Stimulated activated effector memory CD8-positive, alpha-beta T cell treated with anti-CD3 and anti-CD28 coated beads, Interleukin-12 subunit alpha, Interleukin-12 subunit beta, amount 100 ng/mL, for 72 hours (primary cell): ENCODE results near the gene TBXA2R.

Experiments used
- ATAC-seq: fragments of 150-1000 bp; cut with Tn5 transposase; 2 replicates; pipeline ENCODE4 v1.10.0; 2021
- DNase-seq, 2 donors: peaks; one replicate each; pipeline ENCODE4 v3.0.0; 2021 to 2022; ENCODE audit warnings: low spot score in 2 of 2
- H3K27ac Mint-ChIP-seq: one replicate; pipeline ENCODE4 v1.8.0; 2022; ENCODE audit warnings: mild to moderate bottlenecking, mixed read lengths
- H3K36me3 Mint-ChIP-seq: one replicate; pipeline ENCODE4 v1.8.0; 2022; ENCODE audit warnings: mild to moderate bottlenecking, mixed read lengths
- H3K4me1 Mint-ChIP-seq: one replicate; pipeline ENCODE4 v1.8.0; 2022; ENCODE audit warnings: mixed read lengths
- H3K4me3 Mint-ChIP-seq: one replicate; pipeline ENCODE4 v1.8.0; 2022; ENCODE audit warnings: mild to moderate bottlenecking, mixed read lengths
- H3K9me3 Mint-ChIP-seq: one replicate; pipeline ENCODE4 v1.8.0; 2022; ENCODE audit warnings: mixed read lengths

TBXA2R gene

GRCh38 chr19:3618144-3618810 is 11.6 kb upstream of the TBXA2R start:
- DNase-seq = peak; percentile 58 to 78

DNA sequence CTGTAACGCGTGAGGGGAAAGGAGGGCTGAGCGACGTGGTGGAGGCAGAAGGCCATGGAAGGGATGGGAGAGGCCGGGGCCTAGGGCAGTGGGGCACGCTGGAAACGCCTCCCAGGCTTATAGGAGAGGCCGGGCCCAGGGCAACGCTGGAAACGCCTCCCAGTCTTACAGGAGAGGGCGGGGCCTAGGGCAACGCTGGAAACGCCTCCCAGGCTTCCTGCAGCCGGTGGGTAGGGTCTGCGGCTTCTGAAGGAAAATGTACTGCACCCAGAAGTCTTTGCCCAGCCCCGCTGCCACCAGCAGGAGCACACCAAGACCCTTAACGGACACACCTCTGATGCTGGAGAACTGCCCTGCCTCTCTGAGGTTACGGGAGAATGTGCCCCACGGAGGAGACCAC is 10.8 kb upstream of the TBXA2R start:
- peaks cover 5% of the 10 kb centered on the region for H3K4me1 Mint-ChIP-seq
- no peak overlapping the region for H3K27ac Mint-ChIP-seq
- ATAC-seq (no peak), DNase-seq (no peak)
- H3K4me3 Mint-ChIP-seq = no peak overlapping the region
- H3K9me3 Mint-ChIP-seq = no peaks in the 10 kb centered on the region
- H3K36me3 Mint-ChIP-seq = peaks cover 26% of the 10 kb centered on the region

More at GRCh38 chr19:3618144-3618810, 11.6 kb upstream of the TBXA2R start:
- H3K4me1 Mint-ChIP-seq = peaks cover 7% of the 10 kb centered on the region
- no peak overlapping the region for H3K27ac Mint-ChIP-seq
- H3K9me3 Mint-ChIP-seq = no peaks in the 10 kb centered on the region
- no peak overlapping the region for H3K4me3 Mint-ChIP-seq
- peak; percentile 73 for ATAC-seq
- H3K36me3 Mint-ChIP-seq = peaks cover 34% of the 10 kb centered on the region

GRCh38 chr19:3615524-3616135 is 9.0 kb upstream of the TBXA2R start:
- DNase-seq (no peak), ATAC-seq (no peak)
- no peaks in the 10 kb centered on the region for H3K4me1 Mint-ChIP-seq
- peak overlapping the region; percentile 64 for H3K27ac Mint-ChIP-seq
- H3K4me3 Mint-ChIP-seq = no peak overlapping the region
- no peaks in the 10 kb centered on the region for H3K9me3 Mint-ChIP-seq
- H3K36me3 Mint-ChIP-seq = peaks cover 25% of the 10 kb centered on the region

GRCh38 chr19:3614858-3615505 is 8.3 kb upstream of the TBXA2R start:
- H3K27ac Mint-ChIP-seq = peak overlapping the region; percentile 64
- no peak overlapping the region for H3K4me3 Mint-ChIP-seq
- H3K4me1 Mint-ChIP-seq = no peaks in the 10 kb centered on the region
- H3K36me3 Mint-ChIP-seq = peaks cover 28% of the 10 kb centered on the region
- ATAC-seq (no peak), DNase-seq (no peak)
- no peaks in the 10 kb centered on the region for H3K9me3 Mint-ChIP-seq

DNA sequence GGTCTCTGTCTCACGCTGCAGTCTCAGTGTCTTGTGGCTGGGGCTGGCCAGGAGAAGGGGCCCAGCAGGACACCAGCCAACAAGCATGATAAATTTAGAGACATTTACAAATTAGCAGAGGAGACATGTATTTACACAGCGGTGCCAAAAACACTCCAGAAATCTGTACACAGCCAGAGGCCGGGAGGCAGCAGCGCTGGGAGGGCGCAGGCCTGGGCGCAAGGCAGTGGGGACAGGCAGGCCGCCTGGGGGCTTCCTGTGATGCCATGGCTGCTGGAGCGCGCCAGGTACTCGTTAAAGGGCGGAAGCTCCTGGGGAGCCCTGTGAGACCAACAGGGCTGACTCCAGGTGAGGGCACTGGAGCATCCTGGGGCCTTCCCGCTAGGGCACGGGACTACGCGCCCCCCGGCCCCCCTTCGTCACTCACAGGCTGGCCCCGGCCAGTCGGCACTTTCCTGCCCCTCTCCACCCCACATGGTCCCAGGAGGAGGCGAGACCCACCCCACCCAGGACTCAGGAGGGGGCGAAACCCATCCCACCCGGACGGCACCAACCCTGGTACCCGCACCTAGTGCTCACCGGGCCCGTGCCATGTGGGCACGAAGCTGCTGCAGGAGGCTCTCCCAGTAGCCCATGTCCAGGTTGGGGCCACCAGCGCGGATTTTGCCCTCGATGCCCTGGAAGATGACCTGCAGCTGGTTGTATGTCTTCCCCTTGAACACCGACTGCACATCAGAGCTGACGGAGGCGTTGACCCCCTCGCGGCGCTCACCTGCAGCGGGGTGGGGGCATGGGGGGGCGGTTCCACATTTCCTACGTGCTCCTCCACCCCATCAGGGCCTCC is 7.4 kb upstream of the TBXA2R start:
- Mint-ChIP-seq H3K4me1 (no peaks in the 10 kb centered on the region), H3K9me3 (no peaks in the 10 kb centered on the region), H3K4me3 (no peak overlapping the region), H3K27ac (no peak overlapping the region), H3K36me3 (peaks cover 29% of the 10 kb centered on the region)
- no peak for DNase-seq
- no peak for ATAC-seq

- H3K27ac Mint-ChIP-seq = no peak overlapping the region
- no peak for ATAC-seq
- H3K4me1 Mint-ChIP-seq = peaks cover 3% of the 10 kb centered on the region
- H3K9me3 Mint-ChIP-seq = no peaks in the 10 kb centered on the region
- H3K4me3 Mint-ChIP-seq = no peak overlapping the region
- H3K36me3 Mint-ChIP-seq = peaks cover 29% of the 10 kb centered on the region
- no peak for DNase-seq
These were observed 6.4 kb upstream of the TBXA2R start for GRCh38 chr19:3612901-3613741.

DNA sequence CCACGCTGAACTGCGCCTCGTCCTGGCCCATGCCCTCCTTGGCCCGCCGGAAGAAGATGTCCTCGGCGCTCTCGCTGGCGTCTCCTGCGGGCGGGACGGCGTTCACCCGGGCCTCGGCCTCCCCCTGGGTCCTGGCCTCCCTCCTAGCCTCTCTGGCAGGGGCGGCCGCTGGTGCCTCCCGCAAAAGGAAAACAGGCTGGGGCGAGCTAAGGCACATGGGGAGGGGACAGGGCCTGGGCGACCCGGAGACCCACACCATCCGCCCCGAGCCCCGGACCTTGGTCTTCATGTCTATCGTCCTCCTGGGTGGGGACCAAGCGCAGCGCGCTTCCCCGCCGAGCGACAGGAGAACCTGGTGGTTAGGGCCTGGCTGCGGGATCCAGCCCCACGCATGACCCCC is 5.7 kb upstream of the TBXA2R start:
- DNase-seq (no peak), ATAC-seq (no peak)
- H3K9me3 Mint-ChIP-seq = no peaks in the 10 kb centered on the region
- peaks cover 10% of the 10 kb centered on the region for H3K4me1 Mint-ChIP-seq
- H3K36me3 Mint-ChIP-seq = peaks cover 24% of the 10 kb centered on the region
- no peak overlapping the region for H3K27ac Mint-ChIP-seq
- no peak overlapping the region for H3K4me3 Mint-ChIP-seq

DNA sequence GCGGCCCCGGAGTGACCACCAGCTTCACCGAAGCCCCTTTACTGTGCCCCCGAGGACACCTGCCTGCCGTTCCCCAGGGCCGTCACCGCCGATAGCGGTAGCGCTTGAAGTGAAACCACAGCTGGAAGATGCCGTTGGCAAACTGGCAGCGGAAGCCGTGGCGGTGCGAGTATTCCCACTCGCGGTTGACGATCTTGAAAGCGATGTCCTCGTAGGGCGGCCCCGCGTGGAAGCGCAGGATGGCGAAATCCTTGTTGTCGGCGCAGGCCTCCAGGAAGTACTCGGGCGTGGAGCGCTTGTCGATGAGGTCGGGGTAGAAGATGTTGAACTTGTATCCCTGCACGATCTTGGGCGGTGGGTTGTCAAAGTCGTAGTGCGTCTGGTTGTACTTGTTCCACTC is 5.2 kb upstream of the TBXA2R start:
- DNase-seq (no peak), ATAC-seq (no peak)
- H3K9me3 Mint-ChIP-seq = no peaks in the 10 kb centered on the region
- H3K4me3 Mint-ChIP-seq = no peak overlapping the region
- peaks cover 10% of the 10 kb centered on the region for H3K4me1 Mint-ChIP-seq
- H3K36me3 Mint-ChIP-seq = peaks cover 19% of the 10 kb centered on the region
- no peak overlapping the region for H3K27ac Mint-ChIP-seq

DNA sequence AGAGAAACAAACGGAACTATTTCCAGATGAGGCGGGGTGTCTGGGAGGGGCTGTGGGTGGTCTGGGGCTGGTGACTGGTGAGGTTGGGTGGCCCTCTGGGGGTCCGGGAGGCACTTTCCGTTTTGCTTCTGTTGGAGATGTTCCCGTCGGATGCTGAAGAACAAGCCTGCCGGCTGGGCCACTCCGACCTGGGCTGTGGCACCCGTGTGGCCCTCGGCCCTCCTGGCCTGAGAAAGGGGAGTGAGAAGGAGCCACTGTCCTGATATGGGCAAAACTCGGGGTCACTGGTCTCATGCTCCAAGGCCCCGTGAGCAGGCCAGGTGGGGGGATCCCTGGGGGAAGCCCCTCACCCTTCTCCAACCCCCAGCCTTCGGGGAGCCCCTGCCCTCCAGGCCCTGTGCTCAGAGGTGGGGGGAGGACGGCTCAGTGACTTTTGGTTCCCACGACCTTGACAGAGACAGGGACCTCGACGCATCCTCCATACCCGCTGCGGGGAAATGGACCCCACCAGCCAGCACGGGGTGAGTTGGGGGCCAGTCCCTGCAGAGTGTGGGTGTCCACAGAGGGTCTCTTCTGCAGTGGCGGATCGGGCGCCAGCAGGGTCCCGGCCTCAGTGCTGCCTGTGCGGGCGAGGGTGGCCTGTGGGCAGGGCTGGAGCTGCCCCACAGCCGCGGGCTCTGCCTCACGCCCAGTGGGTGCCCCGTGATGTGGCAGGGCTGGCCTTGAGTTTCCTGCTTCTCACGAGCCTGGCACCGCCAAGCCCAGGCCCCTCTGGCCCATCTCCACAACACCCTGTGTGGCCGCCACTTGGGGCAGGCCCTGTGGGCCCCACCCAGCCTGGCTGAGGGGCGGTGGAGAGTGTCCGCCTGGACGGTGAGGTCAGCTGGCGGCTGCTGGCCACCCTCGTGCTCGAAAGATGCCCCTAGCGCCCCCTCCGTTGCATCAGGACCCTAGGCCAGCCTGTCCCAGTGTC is 4.4 kb upstream of the TBXA2R start:
- no peak for ATAC-seq

DNA sequence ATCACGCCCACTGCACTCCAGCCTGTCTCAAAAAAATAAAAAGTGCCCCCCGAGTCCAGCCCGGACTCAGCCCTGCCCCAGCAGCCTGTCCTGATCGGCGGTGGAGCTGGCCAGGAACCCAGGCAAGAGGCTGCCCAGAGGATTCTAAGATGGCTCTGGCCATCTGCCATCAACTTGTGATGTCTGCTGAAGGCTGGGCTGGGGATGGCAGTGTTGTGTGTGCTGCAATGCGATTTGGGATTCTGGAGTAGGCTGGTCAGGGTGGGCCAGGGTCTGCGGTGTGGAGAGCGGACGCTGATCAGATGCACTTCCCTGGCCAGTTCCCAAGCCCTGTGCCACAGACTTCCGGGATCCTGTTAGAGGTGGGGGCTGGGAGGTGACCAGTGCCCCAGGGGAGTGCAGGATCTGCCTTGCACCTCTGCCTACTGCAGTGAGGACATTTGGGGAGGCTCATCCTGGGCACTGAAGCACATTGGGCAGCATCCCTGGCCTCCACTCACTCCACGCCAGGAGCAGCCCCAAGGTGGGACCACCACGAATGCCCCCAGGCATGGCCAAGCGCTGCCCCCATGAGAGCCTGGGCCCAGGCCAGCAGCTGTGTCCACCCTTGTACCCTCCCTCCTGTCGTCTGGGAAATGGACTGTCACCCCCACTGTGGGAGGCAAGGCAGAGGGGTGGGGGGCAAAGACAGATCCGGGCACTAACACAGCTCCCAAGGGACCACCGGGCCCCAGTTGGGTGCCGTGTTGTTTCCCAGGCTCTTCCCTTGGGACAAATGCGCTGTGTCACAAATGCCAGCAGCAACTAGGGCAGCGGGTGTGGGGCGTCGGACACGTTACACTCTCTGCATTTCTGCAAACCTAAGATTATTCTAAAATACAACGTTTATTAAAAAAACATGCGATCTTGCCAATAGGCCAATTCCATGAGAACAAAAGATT is 3.4 kb upstream of the TBXA2R start:
- DNase-seq = no peak
- peaks cover 11% of the 10 kb centered on the region for H3K36me3 Mint-ChIP-seq
- no peak for ATAC-seq
- H3K27ac Mint-ChIP-seq = no peak overlapping the region
- H3K9me3 Mint-ChIP-seq = no peaks in the 10 kb centered on the region
- H3K4me3 Mint-ChIP-seq = no peak overlapping the region
- peaks cover 10% of the 10 kb centered on the region for H3K4me1 Mint-ChIP-seq

More for the DNA sequence above, 4.4 kb upstream of the TBXA2R start:
- Mint-ChIP-seq H3K4me3 (no peak overlapping the region), H3K27ac (no peak overlapping the region), H3K9me3 (no peaks in the 10 kb centered on the region), H3K4me1 (peaks cover 10% of the 10 kb centered on the region), H3K36me3 (peaks cover 11% of the 10 kb centered on the region)
- no peak for DNase-seq

DNA sequence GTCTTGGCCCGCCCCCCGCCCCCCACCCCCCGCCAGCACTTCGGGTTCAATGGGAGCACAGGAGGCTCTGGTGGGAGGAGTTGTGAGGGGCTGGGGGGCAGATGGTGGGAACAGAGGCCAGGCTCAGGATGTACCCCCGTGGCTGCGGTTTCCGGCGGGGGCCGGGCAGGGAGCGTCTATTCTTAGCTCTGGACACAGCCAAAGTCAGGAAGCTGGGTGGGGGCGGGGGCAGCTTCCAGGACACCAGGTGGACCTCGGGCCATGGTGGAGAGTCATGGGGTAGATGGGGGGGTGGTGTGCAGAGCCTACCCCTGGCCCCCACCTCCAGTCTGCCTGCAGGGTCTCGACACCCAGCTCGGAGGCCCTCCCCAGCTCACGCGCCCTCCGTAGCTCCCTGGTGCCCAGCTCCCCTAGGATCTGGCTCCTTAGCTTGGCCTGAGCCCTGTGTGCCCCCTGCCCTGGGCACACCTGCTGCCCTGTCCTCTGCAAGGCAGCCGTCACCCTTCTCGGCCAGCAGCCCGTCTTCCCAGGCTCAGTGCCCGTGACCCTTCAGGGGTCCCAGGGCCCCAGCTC is 2.2 kb upstream of the TBXA2R start:
- Mint-ChIP-seq H3K4me3 (no peak overlapping the region), H3K36me3 (peaks cover 11% of the 10 kb centered on the region), H3K4me1 (peaks cover 10% of the 10 kb centered on the region), H3K27ac (no peak overlapping the region), H3K9me3 (no peaks in the 10 kb centered on the region)
- no peak for DNase-seq
- no peak for ATAC-seq

DNA sequence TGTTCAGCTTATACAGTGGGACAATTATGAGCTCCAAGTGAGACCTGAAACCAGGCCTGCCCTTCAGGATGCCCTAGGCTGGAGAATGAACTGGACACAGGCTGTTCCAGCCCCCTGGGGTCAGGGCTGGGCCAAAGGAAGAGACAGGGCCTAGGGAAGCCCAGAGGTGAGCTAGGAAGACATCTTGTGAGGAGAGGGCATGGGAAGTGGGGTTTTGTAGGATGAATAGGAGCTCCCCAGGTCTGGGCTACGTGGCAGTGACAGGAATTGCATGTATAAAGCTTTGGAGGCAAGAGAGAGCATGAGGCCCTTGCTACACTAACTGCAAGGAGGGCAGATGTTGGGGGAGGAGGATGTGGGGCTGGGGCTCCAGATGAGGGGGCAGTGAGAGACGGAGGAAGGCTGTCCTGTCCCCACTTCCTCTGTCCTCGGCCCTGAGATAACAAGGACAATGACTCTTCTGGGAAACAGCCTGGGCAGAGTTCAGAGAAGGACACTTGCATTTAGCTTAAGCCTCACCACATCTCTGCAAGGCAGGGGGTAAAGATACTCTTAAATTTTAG is 1.5 kb upstream of the TBXA2R start:
- H3K4me1 Mint-ChIP-seq = peaks cover 10% of the 10 kb centered on the region
- no peak for ATAC-seq
- peak overlapping the region; percentile 7 for H3K27ac Mint-ChIP-seq
- peaks cover 11% of the 10 kb centered on the region for H3K36me3 Mint-ChIP-seq
- H3K9me3 Mint-ChIP-seq = no peaks in the 10 kb centered on the region
- DNase-seq = no peak
- H3K4me3 Mint-ChIP-seq = no peak overlapping the region
